Fibroblast of lung (primary cell): Measurements from ENCODE around the gene KRTAP16-1. TPM values are rescaled to one million over a fixed set of nuclear protein-coding genes. Genes with fewer than 3 reads are reported as not detected.
"Not testable (repeated sequence)": the region's sequence is repeated elsewhere in the genome, so short reads cannot be mapped to it uniquely, and the experiment has no call there.

Experiments
- DNase-seq, 2 donors: peaks; one replicate each; pipeline versions ENCODE4 v3.0.0 to v3.0.0-alpha.2; 2010; ENCODE audit warnings: low read depth in 2 of 2
- H2AFZ ChIP-seq: 2 replicates; pipeline ENCODE4 v1.5.1; 2012; ENCODE audit warnings: low read length, control low read depth, inconsistent platforms
- H3K27ac ChIP-seq: 2 replicates; pipeline ENCODE4 v1.5.1; 2011; ENCODE audit warnings: low read length, control low read depth; ENCODE audit not compliant: insufficient read depth
- H3K27me3 ChIP-seq: 2 replicates; pipeline ENCODE4 v1.5.1; 2011; ENCODE audit warnings: mild to moderate bottlenecking, low read length; ENCODE audit not compliant: control insufficient read depth, insufficient read depth
- H3K36me3 ChIP-seq: 2 replicates; pipeline ENCODE4 v1.5.1; 2011; ENCODE audit warnings: low read length; ENCODE audit not compliant: control insufficient read depth, insufficient read depth
- H3K4me1 ChIP-seq: 2 replicates; pipeline ENCODE4 v1.5.1; 2011; ENCODE audit warnings: low read length; ENCODE audit not compliant: control insufficient read depth, insufficient read depth; ENCODE audit errors: extremely low read depth
- H3K4me2 ChIP-seq: 2 replicates; pipeline ENCODE4 v1.5.1; 2011; ENCODE audit warnings: low read length, control low read depth; ENCODE audit not compliant: insufficient read depth; ENCODE audit errors: extremely low read depth
- H3K4me3 ChIP-seq, 4 experiments: fragments of 200-600 bp in 1 of 4; sonication (generic) in 1 of 4; replicated peaks in 1 of 4; 2 replicates each; pipeline ENCODE4 v1.5.1; 2011 to 2016; ENCODE audit warnings: low read length in 4 of 4, low read depth in 3 of 4, mild to moderate bottlenecking in 3 of 4, control low read depth in 2 of 4, inconsistent platforms in 1 of 4, mixed read lengths in 1 of 4; ENCODE audit not compliant: insufficient read depth in 1 of 4; ENCODE audit errors: control extremely low read depth in 1 of 4
- H3K79me2 ChIP-seq: 2 replicates; pipeline ENCODE4 v1.5.1; 2012; ENCODE audit warnings: mild to moderate bottlenecking, low read length, inconsistent platforms; ENCODE audit not compliant: control insufficient read depth, insufficient read depth
- H3K9ac ChIP-seq: 2 replicates; pipeline ENCODE4 v1.5.1; 2011; ENCODE audit warnings: mild to moderate bottlenecking, low read length, control low read depth; ENCODE audit not compliant: insufficient read depth
- H3K9me3 ChIP-seq: 2 replicates; pipeline ENCODE4 v1.5.1; 2012; ENCODE audit warnings: low read depth, low read length; ENCODE audit not compliant: control insufficient read depth, insufficient read depth
- H4K20me1 ChIP-seq: 2 replicates; pipeline ENCODE4 v1.5.1; 2011; ENCODE audit warnings: low read length; ENCODE audit not compliant: control insufficient read depth, insufficient read depth; ENCODE audit errors: extremely low read depth
- CTCF ChIP-seq, 2 donors: IDR thresholded peaks in 1 of 2; conservative IDR thresholded peaks in 1 of 2; 1 replicate in 1 of 2; 2 replicates in 1 of 2; pipeline ENCODE4 v1.5.1; 2011 to 2012; ENCODE audit warnings: low read length in 2 of 2, control low read depth in 1 of 2, inconsistent platforms in 1 of 2, low read depth in 1 of 2, mild to moderate bottlenecking in 1 of 2
- EZH2 ChIP-seq: IDR thresholded peaks from 2 replicates; pipeline ENCODE4 v1.5.1; 2012; ENCODE audit warnings: low read length, control low read depth, mild to moderate bottlenecking; ENCODE audit errors: missing control alignments
- polyA plus RNA-seq, 2 donors: library from polyadenylated mRNA; depleted of rRNA in 1 of 2; stranded (reverse) in 1 of 2; unstranded in 1 of 2; fragments of >200 nt; gene quantifications; 2 replicates each; pipeline ENCODE4 v1.2.1, GENCODE V29; 2011 to 2012; ENCODE audit warnings: missing spikeins in 1 of 2
- total RNA-seq: library from RNA; depleted of rRNA; stranded (reverse); fragments of >200 nt; gene quantifications from 2 replicates; pipeline ENCODE4 v1.2.1, GENCODE V29; 2014

The KRTAP16-1 gene
- total and polyA plus RNA-seq, 2 donors (not counting 1 experiment from before 2014, with no cell fraction given), result not detected

GRCh38 chr17:41351177-41351576 lies 42.1 kb upstream of the KRTAP16-1 start:
- H3K4me2 ChIP-seq, result no peak overlapping the region

DNA sequence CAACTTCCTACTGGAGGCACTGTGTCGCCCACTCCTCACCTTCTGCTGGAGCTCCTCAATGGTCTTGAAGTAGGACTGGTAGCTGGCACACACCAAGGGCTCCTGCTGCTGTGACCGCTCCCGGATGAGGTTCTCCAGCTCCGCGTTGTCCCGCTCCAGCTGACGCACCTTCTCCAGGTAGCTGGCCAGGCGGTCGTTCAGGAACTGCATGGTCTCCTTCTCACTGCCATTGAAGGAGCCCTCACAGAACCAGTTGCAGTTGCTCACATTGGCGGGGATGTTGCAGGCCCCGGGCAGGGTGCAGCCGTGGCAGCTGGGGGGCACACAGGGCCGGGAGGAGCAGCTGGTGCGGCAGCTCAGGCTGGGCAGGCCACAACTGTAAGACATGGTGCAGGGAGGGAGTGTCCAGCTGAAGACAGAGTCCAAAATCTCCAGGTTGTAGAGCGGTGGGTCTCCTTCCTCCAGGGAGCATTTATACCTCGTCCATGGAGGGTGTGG lies 41.3 kb upstream of the KRTAP16-1 start, which contains the start of gene KRT33A:
Gene KRT33A (minus strand): TSS at position 448 of the 498 bp plus-strand sequence. CDS start 61 bp downstream, at position 387.
- H3K36me3 ChIP-seq, H3K4me3 ChIP-seq, DNase-seq, H3K27me3 ChIP-seq, H4K20me1 ChIP-seq, H3K4me2 ChIP-seq, H3K27ac ChIP-seq, H3K79me2 ChIP-seq, H3K4me1 ChIP-seq, H3K9me3 ChIP-seq, H3K9ac ChIP-seq, H2AFZ ChIP-seq: not testable (repeated sequence)

More at GRCh38 chr17:41351177-41351576, 42.1 kb upstream of the KRTAP16-1 start:
- Histone ChIP-seq H3K79me2 (no peaks in the 10 kb centered on the region), H3K9me3 (no peaks in the 10 kb centered on the region), H3K4me1 (no peaks in the 10 kb centered on the region), H3K27ac (no peak overlapping the region), H3K36me3 (no peaks in the 10 kb centered on the region), H3K9ac (no peak overlapping the region), H3K4me3 (no peak overlapping the region), H2AFZ (no peak overlapping the region), H3K27me3 (peaks cover 10% of the 10 kb centered on the region), H4K20me1 (peaks cover 2% of the 10 kb centered on the region)
- TF ChIP-seq EZH2, result no peak
- TF ChIP-seq CTCF (conservative IDR thresholded peaks at IDR 0.05 in 1 of 2, IDR thresholded peaks at IDR 0.05 in 1 of 2; ENCODE audit: low read depth in 1 of 2, low read length in 2 of 2), result no peak
- no peak for DNase-seq

- no peak overlapping the region for H2AFZ ChIP-seq
These were observed 39.0 kb upstream of the KRTAP16-1 start for GRCh38 chr17:41347869-41348760.

GRCh38 chr17:41346421-41346820 lies 37.3 kb upstream of the KRTAP16-1 start:
- not testable (repeated sequence) for H3K4me1 ChIP-seq, H3K9me3 ChIP-seq, H3K4me3 ChIP-seq, H2AFZ ChIP-seq, H3K27ac ChIP-seq, DNase-seq, H3K36me3 ChIP-seq, H3K4me2 ChIP-seq, H4K20me1 ChIP-seq, H3K9ac ChIP-seq, H3K79me2 ChIP-seq
- peaks cover 13% of the 10 kb centered on the region for H3K27me3 ChIP-seq

More at GRCh38 chr17:41347869-41348760, 39.0 kb upstream of the KRTAP16-1 start:
- no peak overlapping the region for H3K4me2 ChIP-seq
- no peaks in the 10 kb centered on the region for H3K4me1 ChIP-seq
- no peak for TF ChIP-seq EZH2
- TF ChIP-seq CTCF (conservative IDR thresholded peaks at IDR 0.05 in 1 of 2, IDR thresholded peaks at IDR 0.05 in 1 of 2; ENCODE audit: low read depth in 1 of 2, low read length in 2 of 2), result no peak
- H3K79me2 ChIP-seq, result no peaks in the 10 kb centered on the region
- no peaks in the 10 kb centered on the region for H3K9me3 ChIP-seq
- no peaks in the 10 kb centered on the region for H3K36me3 ChIP-seq
- no peaks in the 10 kb centered on the region for H4K20me1 ChIP-seq
- H3K27ac ChIP-seq, result no peak overlapping the region
- DNase-seq, result no peak
- no peak overlapping the region for H3K4me3 ChIP-seq
- no peak overlapping the region for H3K9ac ChIP-seq
- peaks cover 18% of the 10 kb centered on the region for H3K27me3 ChIP-seq
